Right kidney (tissue), 1 donor: Measurements from ENCODE around the gene ELMOD3.
"Not testable (repeated sequence)": the region's sequence is repeated elsewhere in the genome, so short reads cannot be mapped to it uniquely, and the experiment has no call there.

ENCODE experiments used
- DNase-seq: peaks from one replicate; pipeline ENCODE4 v3.0.0-alpha.2; 2016

ELMOD3 gene

DNA sequence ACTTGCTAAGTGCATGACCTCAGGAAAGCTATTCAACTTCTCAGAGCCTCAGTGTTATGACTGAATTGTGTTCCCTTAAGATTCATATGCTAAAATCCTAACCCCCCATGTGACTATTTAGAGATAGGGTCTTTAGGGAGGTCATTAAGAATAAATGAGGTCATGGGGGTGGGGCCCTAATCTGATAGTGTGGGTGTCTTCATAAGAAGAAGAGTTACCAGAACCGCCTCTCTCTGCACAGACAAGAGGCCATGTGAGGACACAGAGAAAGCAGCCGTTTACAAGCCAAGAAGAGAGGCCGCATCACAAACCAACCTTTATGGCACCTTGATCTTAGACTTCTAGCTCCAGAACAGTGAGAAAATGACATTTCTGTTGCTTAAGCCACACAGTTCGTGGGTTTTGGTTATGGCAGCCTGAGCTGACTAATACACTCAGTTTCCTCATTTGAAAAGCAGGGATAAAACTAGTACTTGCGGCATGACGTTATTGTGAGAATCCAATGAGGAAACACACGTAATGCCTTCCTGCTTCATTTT lies 73.8 kb downstream of the ELMOD3 start:
- no peak for DNase-seq

DNA sequence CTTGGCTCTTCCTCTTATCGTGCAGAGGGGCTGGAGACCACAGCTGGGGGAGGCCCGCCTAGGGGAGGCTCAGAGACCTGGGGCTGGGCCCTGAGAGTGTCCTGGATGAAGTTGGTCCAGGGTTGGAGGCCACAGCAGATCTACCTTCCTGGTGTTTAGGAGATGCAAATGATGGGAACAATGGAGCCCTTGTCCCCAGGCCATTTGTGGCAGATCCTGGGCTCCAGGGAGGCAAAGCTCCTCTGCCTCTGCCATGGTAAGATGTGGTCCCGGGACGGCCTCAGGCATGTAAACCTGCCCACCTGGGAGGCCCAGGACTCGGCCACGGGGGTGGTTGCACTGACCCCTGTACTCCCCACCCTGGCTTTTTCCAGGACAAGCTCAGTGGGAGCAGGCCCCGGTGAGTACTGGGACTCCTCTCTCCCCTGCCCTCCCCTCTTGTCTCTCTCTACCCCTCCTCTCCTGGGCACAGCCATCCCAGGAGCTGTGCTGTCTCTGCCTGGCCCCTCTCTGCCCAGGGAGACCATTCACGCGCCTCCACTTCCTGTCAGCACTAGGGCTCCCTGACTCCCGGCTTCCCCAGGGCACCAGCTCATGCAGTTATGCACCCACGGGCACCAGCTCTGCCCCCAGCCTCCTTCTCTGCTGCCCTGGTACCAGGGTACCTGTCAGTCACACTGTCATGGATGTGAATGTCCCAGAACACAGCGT lies 74.8 kb downstream of the ELMOD3 start:
- DNase-seq: no peak

DNA sequence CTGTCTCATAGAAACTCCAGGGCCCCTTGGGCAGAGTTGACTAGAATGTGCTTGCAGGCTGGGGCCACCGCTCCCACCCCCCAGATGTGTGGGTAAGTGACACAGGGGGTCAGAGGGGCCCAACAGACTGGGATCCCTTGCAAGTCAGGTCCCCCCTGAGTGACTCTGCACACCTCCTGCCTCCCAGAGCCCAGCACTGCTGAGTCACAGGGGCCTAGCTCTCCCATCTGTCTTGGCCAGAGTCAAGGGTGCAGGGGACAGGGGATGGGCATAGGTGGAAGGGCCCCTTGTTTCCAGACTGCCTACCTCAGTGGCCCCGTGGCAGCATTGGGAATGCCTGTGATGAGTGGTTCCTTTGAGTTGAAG lies 75.3 kb downstream of the ELMOD3 start:
- DNase-seq: no peak

DNA sequence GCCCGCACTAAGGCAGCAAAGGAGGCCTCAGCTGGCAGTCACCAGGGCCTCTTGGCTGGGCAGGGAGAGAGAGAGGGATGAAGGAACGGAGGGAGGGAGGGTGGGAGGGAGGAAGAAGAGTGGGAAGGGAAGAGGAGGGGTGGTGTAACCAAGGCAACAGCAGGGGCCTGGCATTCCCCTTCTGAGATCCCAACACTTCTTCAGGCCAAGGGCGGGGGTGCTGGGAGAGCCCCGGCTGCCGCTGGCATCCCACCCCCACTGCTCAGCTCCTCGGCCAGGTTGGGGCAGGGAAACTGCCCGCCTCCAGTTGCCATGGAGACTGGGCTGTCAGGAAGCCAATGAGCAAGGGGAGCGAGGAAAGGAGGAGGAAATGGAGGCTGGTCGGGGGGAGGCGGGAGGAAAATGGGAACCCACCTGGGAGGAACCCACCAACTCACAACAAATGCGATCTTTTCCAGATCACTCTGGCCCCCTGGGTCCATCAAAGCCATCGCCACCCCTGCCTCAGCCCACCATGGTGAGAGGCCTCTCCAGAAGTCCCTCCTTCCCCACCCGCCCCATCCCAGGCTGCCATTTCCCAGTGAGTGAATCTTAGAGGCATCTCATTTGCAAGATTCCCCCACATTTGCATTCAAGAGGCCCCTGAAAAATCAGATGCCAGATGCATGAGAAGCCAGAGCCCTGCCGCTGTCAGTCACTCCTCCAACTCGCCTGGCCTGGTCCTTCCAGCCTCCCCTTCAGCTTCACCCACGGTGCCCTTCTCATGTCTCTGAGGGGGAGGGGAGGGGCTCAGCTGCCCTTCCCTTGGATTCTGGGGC lies 76.4 kb downstream of the ELMOD3 start:
- peak; percentile 65 for DNase-seq

DNA sequence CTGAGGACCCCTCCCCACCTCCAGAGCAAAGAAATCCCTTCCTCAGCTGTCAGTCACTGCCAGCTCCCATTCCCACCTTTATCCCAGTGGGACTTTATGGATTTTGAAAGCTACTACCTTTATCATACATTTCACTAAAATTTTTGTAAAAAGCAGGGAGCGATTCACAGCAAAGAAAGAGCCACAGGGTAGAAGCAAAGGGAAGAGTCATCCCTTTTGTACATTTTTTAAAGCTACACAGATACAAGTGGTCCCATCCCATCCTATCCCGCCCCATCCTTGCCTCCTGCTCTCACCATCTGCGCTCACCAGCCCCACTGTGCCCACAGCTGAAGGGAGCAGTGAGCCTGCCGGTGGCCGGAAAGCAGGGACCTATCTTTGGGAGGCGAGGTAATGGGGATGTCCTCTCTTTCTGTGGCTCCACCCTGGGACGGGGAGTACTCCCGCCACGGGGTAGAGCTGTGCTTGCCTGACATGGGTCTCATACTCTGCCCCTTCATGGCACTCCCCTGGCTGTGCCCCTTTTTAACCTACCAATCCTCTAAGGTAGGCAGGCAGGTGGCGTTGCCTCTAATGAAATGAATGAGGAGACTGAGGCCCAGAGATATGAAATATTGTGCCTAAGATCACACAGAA lies 77.1 kb downstream of the ELMOD3 start:
- DNase-seq: no peak

DNA sequence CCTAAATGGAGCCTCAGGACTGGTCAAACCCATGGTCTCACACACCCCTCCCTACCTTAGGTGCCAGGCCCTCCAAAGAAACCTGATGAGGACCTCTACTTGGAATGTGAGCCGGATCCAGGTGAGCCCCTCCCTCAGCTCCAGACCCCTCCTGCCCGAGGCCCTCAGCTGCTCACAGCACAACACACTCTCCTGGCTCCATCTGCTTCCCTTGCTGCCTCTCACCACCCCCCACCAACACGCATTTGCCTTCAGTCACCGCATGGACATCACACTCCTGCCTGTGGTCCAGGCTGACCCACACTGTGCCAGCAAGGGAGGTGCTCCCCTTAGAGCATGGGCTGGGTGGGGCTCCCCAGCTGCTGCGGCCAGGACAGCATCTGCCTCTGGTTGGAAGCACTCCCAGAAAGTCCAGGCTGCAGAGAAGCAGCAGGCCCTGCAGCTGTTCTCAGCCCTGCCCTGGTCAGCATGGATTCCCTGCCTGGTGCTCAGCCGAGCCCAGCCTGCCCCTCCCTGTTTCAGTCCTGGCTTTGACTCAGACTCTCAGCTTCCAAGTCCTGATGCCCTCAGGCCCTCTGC lies 79.0 kb downstream of the ELMOD3 start:
- DNase-seq: peak; percentile 56

DNA sequence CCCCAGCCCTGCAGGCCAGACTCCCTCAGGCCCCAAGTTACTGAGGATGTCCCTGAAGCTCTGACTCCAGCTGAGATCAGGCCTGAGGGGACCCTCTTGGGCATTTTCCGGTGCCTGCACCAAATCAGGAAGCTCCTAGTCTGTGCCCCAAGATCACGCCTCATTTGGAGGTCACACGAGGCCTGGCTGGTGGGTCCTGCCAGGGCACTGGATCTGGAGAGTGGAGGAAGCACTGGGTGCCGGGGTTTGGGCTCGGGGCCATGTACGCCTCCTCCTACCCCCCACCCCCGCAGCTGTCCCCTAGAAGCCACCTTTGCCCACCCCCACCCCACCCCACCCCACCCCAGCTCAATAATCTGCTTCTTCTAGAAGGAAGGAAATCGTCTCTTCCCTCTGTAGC lies 80.1 kb downstream of the ELMOD3 start:
- DNase-seq: no peak

DNA sequence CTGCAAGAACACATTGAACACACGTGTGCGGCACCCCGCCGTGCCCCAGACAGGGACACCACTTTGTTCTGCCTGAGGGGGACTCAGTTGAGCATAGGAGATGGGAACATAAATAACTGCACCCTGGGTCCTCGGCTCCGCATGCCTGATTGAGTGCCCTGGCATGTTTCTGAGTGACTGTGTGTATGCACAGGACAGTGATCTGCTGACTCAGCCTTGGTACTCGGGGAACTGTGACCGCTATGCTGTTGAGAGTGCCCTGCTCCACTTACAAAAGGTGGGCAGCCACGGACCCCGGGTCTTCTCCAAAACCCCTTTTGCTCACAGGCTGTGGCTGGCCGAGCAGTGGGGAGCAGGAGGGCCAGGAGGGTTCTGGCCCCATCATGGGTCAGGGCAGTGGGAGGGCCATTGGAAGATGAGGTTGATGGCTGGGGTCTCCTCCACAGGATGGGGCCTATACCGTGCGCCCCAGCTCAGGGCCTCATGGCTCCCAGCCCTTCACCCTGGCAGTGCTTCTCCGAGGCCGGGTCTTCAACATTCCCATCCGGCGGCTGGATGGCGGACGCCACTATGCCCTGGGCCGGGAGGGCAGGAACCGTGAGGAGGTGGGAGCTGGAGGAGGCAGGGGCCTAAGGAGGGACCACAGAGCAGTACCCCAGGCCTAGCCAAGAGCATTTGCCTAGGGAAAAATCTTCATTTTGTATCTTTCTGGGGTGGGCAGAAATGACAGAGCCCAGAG lies 80.8 kb downstream of the ELMOD3 start:
- peak; percentile 68 for DNase-seq

DNA sequence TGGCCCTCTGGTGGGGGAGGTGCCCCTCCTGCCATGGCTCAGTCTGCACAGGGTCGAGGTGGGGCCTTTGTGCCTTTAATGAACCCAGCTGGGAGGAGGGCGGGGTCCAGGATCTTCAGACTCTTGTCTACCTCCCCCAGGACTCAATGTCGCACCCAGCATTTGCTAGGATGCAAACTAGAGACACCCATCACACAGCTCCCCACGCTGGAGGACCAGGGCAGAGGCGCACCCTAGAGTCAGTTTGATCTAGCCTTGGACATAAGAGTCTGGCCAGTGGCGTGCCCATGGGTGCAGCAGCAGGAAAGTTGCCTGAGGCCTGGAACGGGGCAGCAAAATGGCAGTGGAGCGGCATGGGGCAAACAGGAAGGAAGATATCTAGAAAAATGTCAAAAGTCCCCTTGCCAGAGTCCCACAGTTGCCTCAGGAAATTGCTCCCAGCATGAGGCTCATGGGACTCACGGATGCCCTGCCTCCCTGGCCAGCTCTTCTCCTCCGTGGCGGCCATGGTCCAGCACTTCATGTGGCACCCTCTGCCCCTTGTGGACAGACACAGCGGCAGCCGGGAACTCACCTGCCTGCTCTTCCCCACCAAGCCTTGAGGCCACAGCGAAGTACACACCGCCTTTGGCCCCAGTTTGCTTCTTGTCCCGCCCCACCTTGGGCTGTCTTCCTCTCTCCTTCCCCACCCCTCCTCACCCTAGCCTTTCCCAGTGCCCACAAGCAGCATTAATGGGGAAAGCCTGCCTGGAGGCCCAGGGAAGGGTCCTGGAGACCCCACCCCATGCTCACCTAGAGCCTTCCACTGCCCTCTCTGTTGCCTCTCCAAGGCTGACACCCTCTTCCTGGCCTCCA lies 81.6 kb downstream of the ELMOD3 start:
- peak; percentile 22 for DNase-seq

DNA sequence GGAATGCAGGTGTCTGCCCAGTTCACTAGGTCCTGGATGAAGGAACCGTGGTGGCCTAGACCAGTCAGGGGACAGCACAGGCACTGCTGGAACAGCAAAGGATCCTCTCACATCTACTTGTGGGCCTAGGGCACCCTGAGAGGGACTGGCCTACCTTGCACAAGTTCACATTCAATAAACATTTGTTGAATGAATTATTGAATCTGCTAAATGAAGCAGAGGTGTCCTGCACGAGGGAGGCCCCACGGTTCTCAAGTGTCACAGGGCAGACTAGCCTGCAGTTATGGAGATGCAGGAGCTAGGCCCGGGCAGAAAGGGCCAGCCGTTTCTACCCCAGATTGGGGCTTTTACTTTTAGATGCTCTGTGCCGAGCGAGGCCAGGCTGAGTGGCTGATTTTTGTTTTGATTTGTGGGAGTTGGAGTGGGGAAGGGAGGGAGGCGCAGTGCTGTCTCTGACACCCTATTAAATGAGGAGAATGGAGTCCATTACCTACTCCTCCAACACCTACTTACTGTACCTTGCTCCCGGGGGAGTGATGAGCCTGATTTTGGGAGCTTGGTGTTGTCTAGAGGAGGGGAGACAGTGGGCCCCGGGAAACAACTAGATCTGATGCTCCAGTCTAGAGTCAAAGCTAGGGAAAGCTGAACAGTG lies 82.4 kb downstream of the ELMOD3 start:
- peak; percentile 72 for DNase-seq

DNA sequence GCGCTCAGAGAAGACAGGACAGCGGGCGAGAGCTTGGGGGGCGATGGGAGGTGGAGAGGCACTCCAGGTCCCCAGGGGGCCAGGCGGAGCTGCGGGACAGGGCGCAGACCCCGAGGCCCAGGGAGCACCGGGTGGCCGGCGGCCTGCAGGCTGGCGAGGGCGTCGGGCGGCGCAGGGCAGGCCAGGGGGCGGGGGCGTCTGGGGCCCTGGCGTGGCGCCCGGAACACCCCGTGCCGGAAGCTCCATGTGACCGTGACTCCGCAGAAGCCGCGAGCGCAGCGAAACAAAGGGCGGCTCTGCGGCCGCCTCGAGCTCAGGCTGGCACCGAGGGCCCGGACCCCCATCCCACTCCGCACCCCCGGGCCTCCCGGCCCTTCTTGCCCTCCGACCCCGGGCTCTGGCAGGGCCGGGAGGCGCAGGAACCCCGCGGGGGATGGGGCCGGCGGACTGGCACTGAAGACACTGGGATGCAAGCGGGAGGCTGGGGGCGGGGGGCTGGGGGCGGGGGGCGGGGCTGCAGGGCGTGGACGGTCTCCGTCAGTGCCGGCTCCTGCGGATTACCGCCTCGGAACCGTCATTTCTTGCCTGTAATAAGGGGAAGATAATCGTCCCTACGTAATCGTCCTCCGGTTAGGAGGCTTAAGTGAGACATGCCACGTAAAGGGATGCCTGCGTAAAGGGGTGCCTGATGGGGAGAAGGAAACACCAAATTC lies 83.1 kb downstream of the ELMOD3 start:
- DNase-seq: peak; percentile 89

DNA sequence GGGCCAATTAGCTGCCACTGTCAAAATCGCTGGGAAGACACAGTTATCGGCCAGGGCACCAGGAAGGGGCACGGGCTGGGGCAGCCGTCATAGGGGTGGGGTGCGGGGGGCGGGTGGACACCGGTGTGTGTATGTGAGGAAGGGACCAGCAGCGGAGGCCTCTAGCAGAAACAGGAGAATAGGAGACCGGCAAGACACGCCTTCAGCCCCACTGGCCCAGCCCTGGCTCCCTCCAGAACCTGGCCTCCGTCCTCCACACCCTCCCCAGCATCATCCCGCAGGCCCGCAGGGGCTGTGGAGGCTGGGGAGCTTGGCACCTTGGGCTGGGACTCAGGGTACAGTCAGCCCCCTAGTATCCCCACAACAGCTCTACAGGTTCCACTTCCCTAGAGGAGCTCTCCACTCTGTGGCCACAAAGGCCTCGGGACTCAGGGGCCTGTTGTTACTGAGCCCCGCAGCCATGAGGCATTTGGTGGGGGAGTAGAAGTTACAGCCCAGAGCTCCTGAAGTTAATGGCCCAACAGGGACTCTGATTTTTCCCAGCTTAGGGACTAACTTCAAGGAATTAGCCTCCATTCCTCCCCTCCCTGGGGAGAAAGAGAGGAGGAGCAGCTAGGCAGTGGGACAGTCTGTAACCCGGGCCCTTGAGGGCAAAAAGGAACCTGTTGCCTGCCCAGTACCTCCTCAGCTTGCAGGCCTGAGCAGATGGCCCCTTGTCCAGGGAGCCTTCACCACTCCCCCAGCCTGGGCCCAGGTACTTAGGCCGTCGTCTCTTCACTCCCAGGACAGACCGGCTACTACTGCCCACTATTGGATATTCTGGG lies 83.8 kb downstream of the ELMOD3 start:
- DNase-seq: peak; percentile 80

DNA sequence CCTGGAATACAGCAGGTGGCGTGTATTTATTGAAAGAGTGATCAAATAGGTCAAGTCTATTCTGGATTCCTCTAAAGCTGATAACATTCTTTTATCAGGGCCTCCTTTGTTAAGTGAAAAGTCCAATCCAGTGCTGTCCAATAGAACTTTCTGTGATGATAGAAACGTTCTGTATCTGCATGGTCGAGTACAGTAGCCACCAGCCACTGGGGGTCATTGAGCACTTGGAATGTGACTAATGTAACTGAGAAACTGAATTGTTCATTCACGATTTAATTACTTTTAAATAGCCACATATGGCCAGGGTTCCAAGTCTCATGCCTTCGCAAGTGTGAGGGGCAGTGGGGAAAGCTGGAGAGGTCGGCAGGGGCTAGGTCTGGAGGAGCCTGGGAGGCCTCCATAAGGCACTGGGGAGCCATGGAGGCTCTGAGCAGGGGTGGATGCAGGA lies 84.5 kb downstream of the ELMOD3 start:
- DNase-seq: no peak

DNA sequence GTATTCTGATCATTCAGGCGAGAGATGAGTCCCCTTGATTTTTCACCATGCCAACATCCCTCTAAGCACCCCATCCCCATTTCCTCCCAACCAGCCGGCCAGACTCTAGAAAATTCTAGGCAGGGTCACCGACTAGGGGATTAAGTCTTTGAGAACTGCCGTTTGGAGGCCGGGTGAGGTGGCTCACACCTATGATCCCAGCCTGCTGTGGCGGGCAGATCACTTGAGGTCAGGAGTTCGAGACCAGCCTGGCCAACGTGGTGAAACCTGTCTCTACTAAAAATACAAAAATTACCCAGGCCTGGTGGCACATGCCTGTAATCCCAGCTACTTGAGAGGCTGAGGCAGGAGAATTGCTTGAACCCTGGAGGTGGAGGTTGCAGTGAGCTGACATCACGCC lies 85.0 kb downstream of the ELMOD3 start:
- not testable (repeated sequence) for DNase-seq

DNA sequence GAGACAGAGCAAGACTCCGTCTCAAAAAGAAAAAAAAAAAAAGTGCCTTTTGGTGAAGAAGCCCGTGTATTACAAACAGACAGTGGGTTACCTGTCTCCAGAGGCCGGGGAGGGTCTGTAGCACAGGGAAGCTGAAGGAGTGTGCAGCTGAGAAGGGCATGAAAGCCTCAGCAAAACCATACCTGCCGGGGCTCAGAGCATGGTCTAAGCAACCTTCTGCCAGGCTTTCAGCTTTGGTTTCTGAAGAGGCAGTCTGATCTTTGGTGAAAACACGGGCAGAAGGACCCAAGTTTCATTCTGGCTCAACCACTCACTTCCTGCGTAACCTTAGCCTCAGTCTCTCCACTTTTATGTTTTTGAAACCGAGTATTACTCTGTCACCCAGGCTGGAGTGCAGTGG lies 85.4 kb downstream of the ELMOD3 start:
- no peak for DNase-seq

DNA sequence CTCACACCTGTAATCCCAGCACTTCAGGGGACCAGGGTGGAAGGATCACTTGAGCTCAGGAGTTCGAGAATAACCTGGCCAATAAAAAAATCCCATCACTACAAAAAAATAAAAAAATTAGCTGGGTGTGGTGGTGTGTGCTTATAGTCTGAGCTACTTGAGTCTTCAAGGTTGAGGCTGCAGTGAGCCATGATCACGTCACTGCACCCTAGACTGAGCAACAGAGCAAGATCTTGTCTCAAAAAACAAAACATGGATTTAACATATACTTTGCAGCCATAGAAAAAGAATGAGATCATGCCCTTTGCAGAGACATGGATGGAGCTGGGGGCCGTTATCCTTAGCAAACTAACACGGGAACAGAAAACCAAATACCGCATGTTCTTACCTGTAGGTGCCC lies 86.2 kb downstream of the ELMOD3 start:
- no peak for DNase-seq
